ENCODE measurements around the gene RELT.

Gene RELT

DNA sequence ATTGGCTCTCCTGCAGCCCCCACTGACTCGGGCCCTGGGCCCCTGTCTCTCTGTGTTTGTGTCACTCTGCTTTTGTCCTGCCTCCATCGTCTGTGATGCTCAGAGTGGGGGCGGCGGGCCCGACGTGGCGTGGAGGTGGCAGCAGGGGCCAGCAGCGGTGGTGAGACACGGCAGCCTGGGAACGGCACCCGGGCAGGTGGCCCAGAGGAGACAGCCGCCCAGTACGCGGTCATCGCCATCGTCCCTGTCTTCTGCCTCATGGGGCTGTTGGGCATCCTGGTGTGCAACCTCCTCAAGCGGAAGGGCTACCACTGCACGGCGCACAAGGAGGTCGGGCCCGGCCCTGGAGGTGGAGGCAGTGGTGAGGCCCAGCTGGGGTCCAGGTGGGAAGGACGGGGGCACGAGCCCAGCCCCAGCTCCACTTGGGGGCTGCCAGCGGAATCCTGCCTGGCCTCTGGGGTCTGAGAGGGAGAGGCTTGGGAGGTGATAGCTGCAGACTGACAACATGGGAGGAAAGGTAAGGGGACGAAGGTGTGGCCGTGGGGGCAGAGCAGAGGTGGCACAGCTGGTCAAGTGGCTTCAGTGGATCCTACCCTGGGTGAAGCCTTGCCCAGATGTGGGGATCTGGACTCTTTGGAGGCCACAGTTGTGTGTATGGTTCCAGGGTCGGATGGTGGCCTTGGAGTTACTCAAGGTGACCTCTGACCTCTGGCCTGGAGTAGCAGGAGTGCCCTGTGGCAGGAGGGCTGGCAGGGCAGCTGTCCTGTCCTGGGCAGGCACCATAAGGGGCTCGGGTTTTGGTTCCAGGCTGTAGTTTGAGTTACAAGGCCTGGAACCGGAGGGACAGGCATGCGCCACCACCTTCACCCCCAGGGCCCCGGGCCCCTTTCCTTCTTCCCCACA is 16.2 kb downstream of the RELT start:
- no peak for DNase-seq

- no peak for DNase-seq
These were observed 16.8 kb downstream of the RELT start for GRCh38 chr11:73393011-73393380.

GRCh38 chr11:73393479-73394415 is 17.5 kb downstream of the RELT start:
- no peak for DNase-seq

DNA sequence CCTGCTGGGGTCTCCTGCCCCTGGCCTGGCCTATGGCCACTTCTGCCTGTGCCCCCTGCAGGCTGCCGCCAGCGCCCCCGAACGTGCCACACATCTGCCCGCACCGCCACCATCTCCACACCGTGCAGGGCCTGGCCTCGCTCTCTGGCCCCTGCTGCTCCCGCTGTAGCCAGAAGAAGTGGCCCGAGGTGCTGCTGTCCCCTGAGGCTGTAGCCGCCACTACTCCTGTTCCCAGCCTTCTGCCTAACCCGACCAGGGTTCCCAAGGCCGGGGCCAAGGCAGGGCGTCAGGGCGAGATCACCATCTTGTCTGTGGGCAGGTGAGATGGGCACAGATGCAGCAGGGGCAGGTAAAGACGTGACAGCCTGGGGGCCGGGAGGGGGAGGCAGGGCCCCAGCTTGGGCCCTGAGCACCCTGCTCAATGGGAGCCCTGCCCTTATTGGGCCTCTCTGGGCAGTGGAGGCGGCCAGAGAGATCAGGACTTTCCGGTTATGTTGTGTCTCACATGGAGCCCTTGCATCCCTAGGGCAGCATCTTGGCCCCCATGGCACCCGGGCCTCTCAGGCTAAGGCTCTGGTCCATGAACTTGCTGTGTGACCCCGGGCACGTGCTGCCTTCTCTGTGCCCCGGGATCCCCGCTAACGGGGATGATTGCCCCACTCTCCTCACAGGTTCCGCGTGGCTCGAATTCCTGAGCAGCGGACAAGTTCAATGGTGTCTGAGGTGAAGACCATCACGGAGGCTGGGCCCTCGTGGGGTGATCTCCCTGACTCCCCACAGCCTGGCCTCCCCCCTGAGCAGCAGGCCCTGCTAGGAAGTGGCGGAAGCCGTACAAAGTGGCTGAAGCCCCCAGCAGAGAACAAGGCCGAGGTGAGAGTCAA is 18.5 kb downstream of the RELT start:
- no peak for DNase-seq

DNA sequence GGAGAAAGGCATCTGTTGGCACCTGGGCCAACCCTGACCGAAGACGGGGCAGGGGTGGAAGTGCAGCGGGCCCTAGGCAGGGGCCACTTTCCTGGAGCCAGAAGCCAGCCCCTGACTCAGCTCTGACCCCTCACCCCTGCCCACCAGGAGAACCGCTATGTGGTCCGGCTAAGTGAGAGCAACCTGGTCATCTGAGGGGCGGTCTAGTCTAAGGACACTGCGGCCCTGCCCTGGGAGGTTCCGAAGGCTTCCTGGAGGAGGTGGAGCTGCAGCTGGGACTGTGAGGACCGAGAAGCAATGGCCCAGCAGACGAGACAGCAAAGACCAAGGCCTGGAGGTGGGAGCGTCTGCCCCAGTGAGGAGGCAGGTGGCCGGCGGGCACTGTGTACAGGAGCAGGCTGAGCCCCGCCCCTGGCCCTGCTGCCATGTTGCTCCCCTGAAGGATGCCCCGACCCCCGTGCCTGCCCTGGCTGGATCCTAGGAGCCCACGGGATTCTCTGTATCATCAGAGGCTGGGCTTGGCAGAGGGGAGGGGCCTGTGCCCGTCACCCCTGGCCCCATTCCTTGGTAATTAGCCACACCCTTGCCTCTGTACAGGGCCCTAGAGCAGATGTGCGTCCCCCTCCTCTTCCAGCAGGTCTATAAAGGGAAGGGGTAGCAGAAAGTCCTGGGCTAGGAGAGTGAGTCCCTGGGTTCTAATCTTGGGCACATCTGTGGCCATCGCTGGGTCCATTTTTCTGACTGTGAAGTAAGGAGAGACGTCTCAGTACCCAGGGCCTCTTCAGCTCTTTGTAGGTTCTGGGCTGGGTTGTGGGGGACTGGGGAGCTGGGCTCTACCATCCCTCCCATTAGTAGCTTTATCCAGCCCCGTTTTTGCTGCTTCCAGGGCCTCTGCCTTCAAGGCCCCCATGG is 19.4 kb downstream of the RELT start:
- DNase-seq = no peak

- DNase-seq = no peak
These were observed 20.2 kb downstream of the RELT start for GRCh38 chr11:73396251-73396930.

- no peak for DNase-seq
These were observed 20.8 kb downstream of the RELT start for GRCh38 chr11:73396985-73397384.

GRCh38 chr11:73397468-73398131 is 21.4 kb downstream of the RELT start:
- no peak for DNase-seq

DNA sequence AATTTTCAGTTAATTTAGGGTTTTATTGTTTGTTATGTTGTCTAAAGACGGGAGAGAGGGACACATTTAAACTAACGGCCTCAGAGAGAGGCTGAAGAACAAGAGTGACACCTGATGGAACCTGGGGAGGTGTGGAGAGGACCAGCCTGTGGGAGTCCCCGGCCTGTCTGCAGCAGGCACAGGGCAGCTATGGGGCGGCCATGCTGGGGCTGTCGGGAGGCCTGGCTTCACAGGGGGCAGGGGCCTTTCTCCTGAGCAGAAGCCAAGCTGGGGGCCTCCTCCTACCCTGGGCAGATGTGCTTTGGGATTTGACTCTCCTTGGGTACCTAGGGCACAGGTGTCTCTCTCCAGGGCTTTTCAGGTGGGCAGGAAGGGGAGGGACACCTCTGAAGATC is 21.9 kb downstream of the RELT start:
- DNase-seq = no peak

GRCh38 chr11:73398721-73399120 is 22.5 kb downstream of the RELT start:
- no peak for DNase-seq

GRCh38 chr11:73399159-73399590 is 23.0 kb downstream of the RELT start:
- no peak for DNase-seq

DNA sequence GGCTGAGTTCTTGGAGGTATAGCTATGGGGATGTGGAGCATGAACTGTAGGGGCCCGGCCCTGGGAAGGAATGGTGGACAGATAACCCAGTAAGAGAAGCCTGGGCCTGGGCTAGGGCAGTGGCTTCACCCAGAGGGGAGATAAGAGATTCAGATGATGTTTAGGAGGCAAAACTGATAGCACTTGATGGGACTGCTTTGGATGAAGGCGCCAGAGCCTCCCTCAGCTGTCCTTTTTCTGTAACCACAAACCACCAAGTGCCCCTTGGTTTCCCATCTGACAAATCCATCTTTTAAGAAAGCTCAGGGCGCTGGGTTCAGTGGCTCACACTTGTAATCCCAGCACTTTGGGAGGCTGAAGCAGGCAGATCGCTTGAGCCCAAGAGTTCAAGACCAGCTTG is 23.4 kb downstream of the RELT start:
- DNase-seq = no peak

- no peak for DNase-seq
These were observed 24.1 kb downstream of the RELT start for GRCh38 chr11:73400293-73400692.

DNA sequence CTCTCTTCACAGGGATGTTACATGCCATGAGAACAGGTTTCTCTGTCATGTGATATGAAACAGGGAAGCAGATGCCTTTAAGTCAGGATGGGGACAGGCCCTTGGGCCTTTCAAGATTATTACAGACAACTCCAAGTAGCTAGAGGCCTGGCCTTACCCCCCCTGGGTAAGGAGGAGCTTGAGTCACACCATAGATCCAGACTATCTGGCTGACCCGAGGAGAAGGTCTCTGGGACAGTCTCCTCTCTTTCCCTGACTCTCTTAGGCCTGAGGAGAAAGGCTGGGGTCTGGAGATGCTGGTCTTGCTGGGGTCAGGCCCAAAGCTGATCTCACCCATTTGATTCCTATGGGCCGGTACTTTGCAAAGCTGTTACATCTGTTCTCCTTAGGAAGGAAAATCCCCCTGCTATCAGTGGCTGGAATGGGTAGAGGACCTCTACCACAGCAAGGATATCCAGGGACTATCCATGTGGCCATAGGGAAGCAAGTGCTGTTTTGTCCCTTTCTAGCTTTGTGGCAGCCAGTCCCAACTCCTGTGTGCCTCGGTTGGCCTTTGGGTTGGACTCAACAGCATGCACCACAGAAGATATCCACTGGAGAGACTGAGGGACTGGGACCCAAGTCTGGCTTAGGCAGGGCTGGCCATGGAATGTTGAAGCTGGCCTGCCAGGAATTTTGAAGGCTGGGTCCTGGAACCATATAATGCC is 25.2 kb downstream of the RELT start:
- no peak for DNase-seq

GRCh38 chr11:73401924-73402833 is 26.0 kb downstream of the RELT start:
- no peak for DNase-seq

- DNase-seq = no peak
These were observed 26.6 kb downstream of the RELT start for GRCh38 chr11:73402834-73403185.

DNA sequence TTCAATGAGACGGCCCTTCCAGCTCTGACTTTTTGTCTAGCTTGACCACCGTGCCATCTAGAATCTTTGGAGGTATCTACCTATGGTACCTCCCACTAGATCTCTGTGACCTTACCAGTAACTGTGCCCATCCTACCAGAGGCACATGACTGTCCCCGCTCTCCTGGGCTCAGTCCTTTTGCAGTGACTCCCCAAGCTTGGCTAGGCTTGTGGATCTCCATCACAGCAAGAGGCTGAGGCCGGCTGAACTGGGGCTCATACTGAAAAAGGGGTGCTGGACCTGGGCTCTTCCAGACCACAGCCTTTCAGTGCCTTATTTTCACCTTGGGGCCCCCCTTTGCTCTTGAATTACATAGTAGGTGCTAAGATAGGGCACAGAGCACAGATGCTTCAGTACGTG is 27.3 kb downstream of the RELT start:
- DNase-seq = no peak

GRCh38 chr11:73404048-73404447 is 27.8 kb downstream of the RELT start:
- DNase-seq = no peak

Data from NCI-H187 treated with DMSO at 0.1 percent for 48 hours (cell line).